HEK293 (cell line): ENCODE results near the gene TSPYL2.
A peak's percentile ranks its signal among the peaks of the same experiment; 100 is the strongest.

Source experiments
- CTCF ChIA-PET: fragments of 350-600 bp; formaldehyde crosslinking; extraction: SDS; loops from one replicate; lab custom pipeline; 2021; ENCODE audit warnings: antibody characterized with exemption; lab: Yijun Ruan, JAX
- POLR2A ChIA-PET: fragments of 300-600 bp; formaldehyde crosslinking; extraction: SDS; loops from one replicate; lab custom pipeline; 2020; ENCODE audit warnings: antibody characterized with exemption, inconsistent platforms; lab: Yijun Ruan, JAX
- H3K27ac ChIP-seq: fragments of 200-500 bp; sonication (Bioruptor generic); 2 replicates; pipeline ENCODE4 v1.5.1; 2014; ENCODE audit warnings: low read depth, low read length, control low read depth, inconsistent platforms; ENCODE audit errors: extremely low read depth
- H3K36me3 ChIP-seq, 2 experiments: fragments of 200-500 bp in 1 of 2; sonication (Bioruptor generic) in 1 of 2; 1 replicate in 1 of 2; 2 replicates in 1 of 2; pipeline ENCODE4 v1.5.1; 2014 to 2017; ENCODE audit warnings: inconsistent platforms in 2 of 2, low read length in 2 of 2; ENCODE audit not compliant: control insufficient read depth in 2 of 2, insufficient read depth in 1 of 2
- H3K4me1 ChIP-seq: fragments of 200-500 bp; sonication (Bioruptor generic); 2 replicates; pipeline ENCODE4 v1.5.1; 2014; ENCODE audit warnings: mild to moderate bottlenecking, low read length, inconsistent platforms; ENCODE audit not compliant: control insufficient read depth, insufficient read depth
- H3K4me3 ChIP-seq: 2 replicates; pipeline ENCODE4 v1.5.1; 2011; ENCODE audit warnings: low read depth, mild to moderate bottlenecking, control low read depth, low read length, moderate library complexity
- H3K9me3 ChIP-seq: fragments of 200-500 bp; sonication (Bioruptor generic); 2 replicates; pipeline ENCODE4 v1.5.1; 2014; ENCODE audit warnings: low read depth, low read length, inconsistent platforms; ENCODE audit not compliant: control insufficient read depth, insufficient read depth
- GLIS1 ChIP-seq: fragments of 450-650 bp; formaldehyde crosslinking; IDR thresholded peaks from 2 replicates; pipeline ENCODE4 v1.5.1; 2016; ENCODE audit warnings: missing biosample characterization, missing genetic modification characterization
- KLF1 ChIP-seq: fragments of 450-650 bp; formaldehyde crosslinking; IDR thresholded peaks from 2 replicates; pipeline ENCODE4 v1.5.1; 2016; ENCODE audit warnings: missing biosample characterization, missing genetic modification characterization
- MYNN ChIP-seq: fragments of 450-650 bp; formaldehyde crosslinking; IDR thresholded peaks from 2 replicates; pipeline ENCODE4 v1.5.1; 2016; ENCODE audit warnings: missing biosample characterization, missing genetic modification characterization, borderline replicate concordance
- PRDM4 ChIP-seq: fragments of 450-650 bp; formaldehyde crosslinking; IDR thresholded peaks from 2 replicates; pipeline ENCODE4 v1.5.1; 2017; ENCODE audit warnings: missing biosample characterization, missing genetic modification characterization
- REPIN1 ChIP-seq: fragments of 450-650 bp; formaldehyde crosslinking; IDR thresholded peaks from 2 replicates; pipeline ENCODE4 v1.5.1; 2017; ENCODE audit warnings: missing biosample characterization, missing genetic modification characterization, low read depth
- TCF7L2 ChIP-seq: IDR thresholded peaks from 2 replicates; pipeline ENCODE4 v1.6.1; 2011; ENCODE audit warnings: low read depth, mild to moderate bottlenecking, inconsistent platforms, low read length, moderate library complexity, borderline replicate concordance
- YY1 ChIP-seq: fragments of 450-650 bp; formaldehyde crosslinking; IDR thresholded peaks from 2 replicates; pipeline ENCODE4 v1.5.1; 2018; ENCODE audit warnings: missing biosample characterization, missing genetic modification characterization
- YY2 ChIP-seq: fragments of 450-650 bp; formaldehyde crosslinking; IDR thresholded peaks from 2 replicates; pipeline ENCODE4 v1.5.1; 2016; ENCODE audit warnings: missing biosample characterization, missing genetic modification characterization
- ZBTB20 ChIP-seq: fragments of 450-650 bp; formaldehyde crosslinking; IDR thresholded peaks from 2 replicates; pipeline ENCODE4 v1.5.1; 2016; ENCODE audit warnings: missing biosample characterization, missing genetic modification characterization
- ZFHX2 ChIP-seq: fragments of 450-650 bp; formaldehyde crosslinking; conservative IDR thresholded peaks from 2 replicates; pipeline ENCODE4 v1.5.1; 2016; ENCODE audit warnings: missing biosample characterization, missing genetic modification characterization
- ZFP3 ChIP-seq: fragments of 450-650 bp; formaldehyde crosslinking; IDR thresholded peaks from 2 replicates; pipeline ENCODE4 v1.5.1; 2016; ENCODE audit warnings: low read depth, missing biosample characterization, missing genetic modification characterization
- ZNF121 ChIP-seq: fragments of 450-650 bp; formaldehyde crosslinking; IDR thresholded peaks from 2 replicates; pipeline ENCODE4 v1.5.1; 2016; ENCODE audit warnings: missing biosample characterization, missing genetic modification characterization
- ZNF140 ChIP-seq: fragments of 450-650 bp; formaldehyde crosslinking; IDR thresholded peaks from 2 replicates; pipeline ENCODE4 v1.5.1; 2016; ENCODE audit warnings: missing biosample characterization, missing genetic modification characterization
- ZNF157 ChIP-seq: fragments of 450-650 bp; formaldehyde crosslinking; IDR thresholded peaks from 2 replicates; pipeline ENCODE4 v1.5.1; 2016; ENCODE audit warnings: missing biosample characterization, missing genetic modification characterization
- ZNF2 ChIP-seq: fragments of 450-650 bp; formaldehyde crosslinking; IDR thresholded peaks from 2 replicates; pipeline ENCODE4 v1.5.1; 2016; ENCODE audit warnings: missing biosample characterization, missing genetic modification characterization
- ZNF292 ChIP-seq: fragments of 450-650 bp; formaldehyde crosslinking; IDR thresholded peaks from 2 replicates; pipeline ENCODE4 v1.5.1; 2016; ENCODE audit warnings: low read depth, missing biosample characterization, missing genetic modification characterization, borderline replicate concordance
- ZNF311 ChIP-seq: fragments of 450-650 bp; formaldehyde crosslinking; IDR thresholded peaks from 2 replicates; pipeline ENCODE4 v1.5.1; 2017; ENCODE audit warnings: missing biosample characterization, missing genetic modification characterization, borderline replicate concordance
- ZNF335 ChIP-seq: fragments of 450-650 bp; formaldehyde crosslinking; conservative IDR thresholded peaks from 2 replicates; pipeline ENCODE4 v1.5.1; 2016; ENCODE audit warnings: missing biosample characterization, missing genetic modification characterization
- ZNF354C ChIP-seq: fragments of 450-650 bp; formaldehyde crosslinking; IDR thresholded peaks from 2 replicates; pipeline ENCODE4 v1.5.1; 2016; ENCODE audit warnings: missing biosample characterization, missing genetic modification characterization, low read depth, borderline replicate concordance
- ZNF394 ChIP-seq: fragments of 450-650 bp; formaldehyde crosslinking; IDR thresholded peaks from 2 replicates; pipeline ENCODE4 v1.5.1; 2016; ENCODE audit warnings: missing biosample characterization, missing genetic modification characterization, mild to moderate bottlenecking, moderate library complexity, borderline replicate concordance
- ZNF426 ChIP-seq: fragments of 450-650 bp; formaldehyde crosslinking; IDR thresholded peaks from 2 replicates; pipeline ENCODE4 v1.5.1; 2017; ENCODE audit warnings: missing biosample characterization, missing genetic modification characterization, mild to moderate bottlenecking, inconsistent platforms, moderate library complexity
- ZNF529 ChIP-seq: fragments of 450-650 bp; formaldehyde crosslinking; IDR thresholded peaks from 2 replicates; pipeline ENCODE4 v1.5.1; 2017; ENCODE audit warnings: missing genetic modification characterization, missing biosample characterization; ENCODE audit not compliant: insufficient replicate concordance
- ZNF626 ChIP-seq: fragments of 450-650 bp; sonication (Bioruptor Pico); formaldehyde crosslinking; IDR thresholded peaks from 2 replicates; pipeline ENCODE4 v1.5.1; 2018; ENCODE audit warnings: missing biosample characterization, missing genetic modification characterization, inconsistent platforms
- ZNF645 ChIP-seq: fragments of 450-650 bp; formaldehyde crosslinking; IDR thresholded peaks from 2 replicates; pipeline ENCODE4; 2016; ENCODE audit warnings: missing biosample characterization, missing genetic modification characterization
- ZNF658 ChIP-seq: fragments of 450-650 bp; formaldehyde crosslinking; IDR thresholded peaks from 2 replicates; pipeline ENCODE4; 2016; ENCODE audit warnings: missing biosample characterization, missing genetic modification characterization
- ZNF776 ChIP-seq: fragments of 450-650 bp; formaldehyde crosslinking; IDR thresholded peaks from 2 replicates; pipeline ENCODE4 v1.5.0; 2017; ENCODE audit warnings: missing biosample characterization, missing genetic modification characterization, borderline replicate concordance
- ZSCAN16 ChIP-seq: fragments of 450-650 bp; formaldehyde crosslinking; IDR thresholded peaks from 2 replicates; pipeline ENCODE4 v1.5.1; 2016; ENCODE audit warnings: missing biosample characterization, missing genetic modification characterization
- ZSCAN30 ChIP-seq: fragments of 450-650 bp; IDR thresholded peaks from 2 replicates; pipeline ENCODE4 v1.5.1; 2018; ENCODE audit warnings: missing biosample characterization, mild to moderate bottlenecking, missing genetic modification characterization, moderate library complexity
- TF ChIP-seq, protein P1 (sequence below): fragments of 450-650 bp; formaldehyde crosslinking; optimal IDR thresholded peaks from 2 replicates; pipeline ENCODE3; 2016; ENCODE audit warnings: missing biosample characterization, mild to moderate bottlenecking, missing genetic modification characterization
- TF ChIP-seq, protein P2 (sequence below): fragments of 450-650 bp; formaldehyde crosslinking; IDR thresholded peaks from 2 replicates; pipeline ENCODE4 v1.5.1; 2016; ENCODE audit warnings: missing biosample characterization, missing genetic modification characterization, borderline replicate concordance

TSPYL2 gene

GRCh38 chrX:53093748-53094581 lies 11.8 kb downstream of the TSPYL2 start, which contains the start of gene KANTR:
TSS of gene KANTR (plus strand) at chrX:53094142. CDS start at chrX:53124273, 30,131 bp downstream.
- Histone ChIP-seq H3K27ac (peak within 1 kb of the TSS; percentile 68), H3K9me3 (no peaks in the 10 kb centered on the region), H3K36me3 (peaks cover 0 to 6% of the 10 kb centered on the region in 2 experiments; a peak in 1 of 3 replicates), H3K4me1 (no peaks in the 10 kb centered on the region), H3K4me3 (peak within 1 kb of the TSS; percentile 66)
- ChIA-PET CTCF (interaction anchor here (0.7 to 1.4 kb wide), 3 partner anchors 22 to 189 kb away, joined by 3 to 6 read pairs (median 4); no protein-coding TSS in a partner anchor), POLR2A (interaction anchor here (1.3 kb wide), 1 partner anchor 12 kb away, joined by 10 read pairs; the partner anchor contains the start of gene TSPYL2)
- peak; percentile 45; the same call in 1 of the 2 replicates for TF ChIP-seq ZBTB20
- peak; percentile 29; the same call in 1 of the 2 replicates for TF ChIP-seq GLIS1 (tag by site-specific recombination)
- no peak for TF ChIP-seq ZNF658
- no peak for TF ChIP-seq ZNF776 (tag by site-specific recombination)
- no peak for TF ChIP-seq ZNF426 (tag by site-specific recombination)
- peak; percentile 62; the same call in 1 of the 2 replicates for TF ChIP-seq ZNF335
- no peak for TF ChIP-seq ZNF529 (tag by site-specific recombination)
- no peak for TF ChIP-seq ZNF626 (tag by site-specific recombination)
- TF ChIP-seq KLF1 (tag by site-specific recombination): peak; percentile 49
- 0 out of 2 replicates have a peak, but pooled peaks have one; percentile 29 for TF ChIP-seq ZSCAN30 (tag by site-specific recombination)
- TF ChIP-seq YY1 (tag by site-specific recombination): no peak
- no peak for TF ChIP-seq ZNF140 (tag by site-specific recombination)
- TF ChIP-seq YY2 (tag by site-specific recombination): no peak
- TF ChIP-seq PRDM4: no peak
- TF ChIP-seq ZNF121: no peak
- TF ChIP-seq REPIN1 (tag by site-specific recombination): no peak
- no peak for TF ChIP-seq ZFP3
- TF ChIP-seq ZNF2 (tag by site-specific recombination): no peak
- TF ChIP-seq TCF7L2: no peak
- no peak for TF ChIP-seq ZNF645
- TF ChIP-seq, protein P1, sequence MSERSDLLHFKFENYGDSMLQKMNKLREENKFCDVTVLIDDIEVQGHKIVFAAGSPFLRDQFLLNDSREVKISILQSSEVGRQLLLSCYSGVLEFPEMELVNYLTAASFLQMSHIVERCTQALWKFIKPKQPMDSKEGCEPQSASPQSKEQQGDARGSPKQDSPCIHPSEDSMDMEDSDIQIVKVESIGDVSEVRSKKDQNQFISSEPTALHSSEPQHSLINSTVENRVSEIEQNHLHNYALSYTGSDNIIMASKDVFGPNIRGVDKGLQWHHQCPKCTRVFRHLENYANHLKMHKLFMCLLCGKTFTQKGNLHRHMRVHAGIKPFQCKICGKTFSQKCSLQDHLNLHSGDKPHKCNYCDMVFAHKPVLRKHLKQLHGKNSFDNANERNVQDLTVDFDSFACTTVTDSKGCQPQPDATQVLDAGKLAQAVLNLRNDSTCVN (tag by site-specific recombination): peak; percentile 90
- TF ChIP-seq, protein P2, sequence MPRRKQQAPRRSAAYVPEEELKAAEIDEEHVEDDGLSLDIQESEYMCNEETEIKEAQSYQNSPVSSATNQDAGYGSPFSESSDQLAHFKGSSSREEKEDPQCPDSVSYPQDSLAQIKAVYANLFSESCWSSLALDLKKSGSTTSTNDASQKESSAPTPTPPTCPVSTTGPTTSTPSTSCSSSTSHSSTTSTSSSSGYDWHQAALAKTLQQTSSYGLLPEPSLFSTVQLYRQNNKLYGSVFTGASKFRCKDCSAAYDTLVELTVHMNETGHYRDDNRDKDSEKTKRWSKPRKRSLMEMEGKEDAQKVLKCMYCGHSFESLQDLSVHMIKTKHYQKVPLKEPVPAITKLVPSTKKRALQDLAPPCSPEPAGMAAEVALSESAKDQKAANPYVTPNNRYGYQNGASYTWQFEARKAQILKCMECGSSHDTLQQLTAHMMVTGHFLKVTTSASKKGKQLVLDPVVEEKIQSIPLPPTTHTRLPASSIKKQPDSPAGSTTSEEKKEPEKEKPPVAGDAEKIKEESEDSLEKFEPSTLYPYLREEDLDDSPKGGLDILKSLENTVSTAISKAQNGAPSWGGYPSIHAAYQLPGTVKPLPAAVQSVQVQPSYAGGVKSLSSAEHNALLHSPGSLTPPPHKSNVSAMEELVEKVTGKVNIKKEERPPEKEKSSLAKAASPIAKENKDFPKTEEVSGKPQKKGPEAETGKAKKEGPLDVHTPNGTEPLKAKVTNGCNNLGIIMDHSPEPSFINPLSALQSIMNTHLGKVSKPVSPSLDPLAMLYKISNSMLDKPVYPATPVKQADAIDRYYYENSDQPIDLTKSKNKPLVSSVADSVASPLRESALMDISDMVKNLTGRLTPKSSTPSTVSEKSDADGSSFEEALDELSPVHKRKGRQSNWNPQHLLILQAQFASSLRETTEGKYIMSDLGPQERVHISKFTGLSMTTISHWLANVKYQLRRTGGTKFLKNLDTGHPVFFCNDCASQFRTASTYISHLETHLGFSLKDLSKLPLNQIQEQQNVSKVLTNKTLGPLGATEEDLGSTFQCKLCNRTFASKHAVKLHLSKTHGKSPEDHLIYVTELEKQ: no peak
- no peak for TF ChIP-seq ZNF292
- TF ChIP-seq ZSCAN16 (tag by site-specific recombination): no peak
- TF ChIP-seq ZFHX2 (tag by site-specific recombination): no peak
- TF ChIP-seq ZNF157 (tag by site-specific recombination): no peak
- TF ChIP-seq ZNF311 (tag by site-specific recombination): no peak
- TF ChIP-seq ZNF354C (tag by site-specific recombination): no peak
- no peak for TF ChIP-seq MYNN (tag by site-specific recombination)
- no peak for TF ChIP-seq ZNF394 (tag by site-specific recombination)
